GM21576 (cell line): ENCODE results near the gene GPT2.
A peak's percentile ranks its signal among the peaks of the same experiment; 100 is the strongest.
"Not testable (repeated sequence)": the region's sequence is repeated elsewhere in the genome, so short reads cannot be mapped to it uniquely, and the experiment has no call there.

Experiments used
- ATAC-seq: cut with Tn5 transposase; IDR thresholded peaks from one replicate; pipeline ENCODE4 v1.9.1; 2021; ENCODE audit warnings: mild to moderate bottlenecking, moderate library complexity; ENCODE audit not compliant: unreplicated experiment

GPT2 gene

GRCh38 chr16:46918905-46919792 lies 35.0 kb downstream of the GPT2 start:
- peak; percentile 89 for ATAC-seq

GRCh38 chr16:46920402-46921068 lies 36.4 kb downstream of the GPT2 start:
- no peak for ATAC-seq

DNA sequence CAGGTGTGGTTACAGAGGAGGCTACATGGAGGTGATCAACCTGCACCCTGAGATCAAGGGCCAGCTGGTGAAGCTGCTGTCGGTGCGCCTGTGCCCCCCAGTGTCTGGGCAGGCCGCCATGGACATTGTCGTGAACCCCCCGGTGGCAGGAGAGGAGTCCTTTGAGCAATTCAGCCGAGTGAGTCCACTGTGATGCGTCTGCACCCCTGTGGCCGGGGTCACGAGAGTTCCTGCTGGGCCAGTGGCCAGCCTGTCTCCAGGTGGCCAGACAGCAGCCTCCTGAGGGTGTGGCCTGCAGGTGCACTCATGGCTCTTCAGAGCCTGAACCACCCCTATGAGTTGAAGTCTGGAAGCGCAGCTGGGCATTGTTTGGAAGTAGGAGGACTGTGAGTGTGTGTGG lies 38.1 kb downstream of the GPT2 start:
- ATAC-seq: no peak

DNA sequence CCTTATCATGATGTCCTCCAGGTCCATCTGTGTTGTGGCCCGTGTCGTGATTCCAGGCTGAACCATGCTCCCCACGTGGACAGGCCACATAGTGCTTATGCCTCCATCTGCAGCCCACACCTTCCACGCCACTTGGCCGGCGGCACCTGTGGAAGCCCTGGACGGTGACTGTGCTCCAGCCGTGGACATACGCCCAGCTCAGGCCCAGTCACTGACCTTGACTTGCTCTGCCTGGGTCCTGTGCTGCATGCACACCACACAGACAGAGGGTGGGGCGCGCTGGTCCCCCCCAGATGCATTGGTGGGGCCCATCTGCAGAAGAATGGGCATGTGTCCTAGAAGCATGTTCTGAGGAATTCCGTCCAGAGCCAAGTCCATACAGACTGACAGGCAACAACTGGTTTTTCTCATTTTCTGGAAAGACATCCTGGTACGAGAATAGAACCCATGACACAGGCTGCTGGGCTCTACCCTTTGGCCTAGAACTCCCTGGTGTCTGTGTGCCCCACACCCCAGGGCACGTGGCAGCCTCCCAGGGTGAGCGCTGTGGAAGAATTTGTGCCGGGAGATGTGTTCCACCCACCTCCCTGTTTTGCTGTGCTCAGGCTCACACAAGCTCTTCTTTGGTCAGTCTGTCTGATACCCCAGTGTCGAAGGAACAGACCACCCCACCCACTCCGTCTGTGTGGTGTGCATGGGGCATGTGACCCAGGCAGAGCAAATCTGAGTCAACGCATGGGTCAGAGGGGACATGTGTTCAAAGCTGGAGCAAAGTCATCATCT lies 39.5 kb downstream of the GPT2 start:
- no peak for ATAC-seq

DNA sequence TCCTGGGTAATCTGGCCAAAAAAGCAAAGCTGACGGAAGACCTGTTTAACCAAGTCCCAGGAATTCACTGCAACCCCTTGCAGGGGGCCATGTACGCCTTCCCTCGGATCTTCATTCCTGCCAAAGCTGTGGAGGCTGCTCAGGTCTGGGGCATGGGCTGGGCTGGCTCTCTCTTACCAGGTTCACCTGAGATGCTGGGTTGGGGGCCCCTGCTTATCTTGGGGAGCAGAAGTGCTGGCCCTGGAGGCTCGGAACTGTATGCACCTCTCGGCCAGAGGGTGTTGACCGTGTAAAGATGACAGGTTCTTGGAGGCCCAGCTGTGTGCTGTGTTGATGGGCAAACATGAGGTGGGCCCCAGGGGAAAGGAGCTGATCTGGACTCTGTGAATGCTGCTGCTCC lies 40.2 kb downstream of the GPT2 start:
- ATAC-seq: no peak

- ATAC-seq: no peak
Measured at GRCh38 chr16:46926470-46927225, 42.5 kb downstream of the GPT2 start.

DNA sequence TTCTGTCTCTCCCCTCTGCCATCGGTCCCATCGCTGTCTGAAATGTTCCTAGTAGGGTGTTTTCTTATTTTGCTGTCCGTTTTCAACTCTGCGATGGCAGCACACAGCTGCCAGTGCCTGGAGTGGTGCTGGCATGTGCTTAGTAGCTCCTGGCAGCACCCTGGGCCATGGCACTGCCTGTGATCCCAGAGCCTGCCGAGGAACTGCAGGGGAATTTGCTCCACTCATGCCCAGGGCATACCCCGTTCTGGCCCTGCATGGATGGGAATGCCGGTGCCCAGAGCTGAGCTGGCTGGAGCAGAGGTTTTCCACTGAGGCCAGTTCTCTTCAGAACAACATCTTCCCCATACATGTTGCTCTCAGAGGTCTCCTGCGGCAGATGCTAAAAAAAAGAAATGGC lies 43.1 kb downstream of the GPT2 start:
- no peak for ATAC-seq

DNA sequence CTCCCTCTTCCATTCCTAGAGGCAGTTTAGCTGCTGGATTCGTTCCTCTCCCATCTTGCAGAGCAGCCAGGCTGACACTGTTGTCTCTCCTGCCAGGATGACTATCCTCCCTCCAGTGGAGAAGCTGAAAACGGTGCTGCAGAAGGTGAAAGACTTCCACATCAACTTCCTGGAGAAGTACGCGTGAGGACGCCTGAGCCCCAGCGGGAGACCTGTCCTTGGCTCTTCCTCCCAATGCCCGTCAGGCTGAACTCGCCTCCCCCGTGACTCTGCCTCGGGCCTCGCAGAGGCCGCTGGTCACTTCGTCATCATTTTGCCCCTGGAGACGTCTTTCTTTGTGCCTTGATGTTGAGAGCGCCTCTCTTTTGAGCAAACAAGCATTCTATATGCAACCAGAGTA lies 44.6 kb downstream of the GPT2 start:
- no peak for ATAC-seq

GRCh38 chr16:46929378-46930332 lies 45.5 kb downstream of the GPT2 start:
- ATAC-seq: peak; percentile 68

DNA sequence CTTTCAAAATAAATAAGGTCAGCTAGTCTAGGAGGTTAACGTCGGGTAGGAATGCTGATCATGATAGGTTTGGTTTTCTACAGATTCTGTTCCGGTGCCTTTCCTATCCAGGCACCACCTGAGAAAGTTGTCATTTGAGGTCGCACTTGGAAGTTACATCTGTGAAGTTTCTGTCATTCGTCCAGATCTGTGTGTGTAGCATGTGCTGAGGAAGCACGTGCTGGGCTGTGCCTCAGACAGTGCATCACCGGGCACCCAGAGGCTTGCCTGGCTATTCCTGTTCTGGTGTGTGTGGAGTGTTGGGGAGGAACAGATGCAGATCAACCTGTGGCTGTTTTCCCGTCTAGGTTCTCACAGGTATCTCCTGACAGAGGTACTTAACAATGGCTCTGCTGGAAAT lies 46.7 kb downstream of the GPT2 start:
- no peak for ATAC-seq

DNA sequence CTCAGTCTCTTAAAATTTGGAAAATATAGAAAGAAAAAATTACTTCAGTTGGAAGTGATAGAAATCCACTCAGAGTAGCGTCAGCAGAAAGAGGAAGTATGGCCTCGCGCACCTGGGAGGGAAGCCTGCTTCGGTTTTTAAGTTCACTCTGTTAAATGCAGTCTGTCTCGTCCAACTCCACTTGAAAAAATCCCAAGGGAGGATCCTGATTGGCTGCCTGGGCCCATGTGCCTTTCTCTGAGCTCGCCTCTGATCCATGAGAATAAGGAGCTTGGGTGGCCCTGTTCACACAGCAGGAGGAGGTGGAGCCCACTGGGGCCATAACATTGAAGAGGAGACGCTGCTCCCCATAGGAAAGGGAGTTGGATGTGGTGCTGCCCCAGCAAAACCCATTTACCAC lies 48.6 kb downstream of the GPT2 start:
- ATAC-seq: no peak

- no peak for ATAC-seq
Measured at GRCh38 chr16:46937536-46937935, 53.4 kb downstream of the GPT2 start.

GRCh38 chr16:46944713-46945112 lies 60.6 kb downstream of the GPT2 start:
- ATAC-seq: not testable (repeated sequence)

DNA sequence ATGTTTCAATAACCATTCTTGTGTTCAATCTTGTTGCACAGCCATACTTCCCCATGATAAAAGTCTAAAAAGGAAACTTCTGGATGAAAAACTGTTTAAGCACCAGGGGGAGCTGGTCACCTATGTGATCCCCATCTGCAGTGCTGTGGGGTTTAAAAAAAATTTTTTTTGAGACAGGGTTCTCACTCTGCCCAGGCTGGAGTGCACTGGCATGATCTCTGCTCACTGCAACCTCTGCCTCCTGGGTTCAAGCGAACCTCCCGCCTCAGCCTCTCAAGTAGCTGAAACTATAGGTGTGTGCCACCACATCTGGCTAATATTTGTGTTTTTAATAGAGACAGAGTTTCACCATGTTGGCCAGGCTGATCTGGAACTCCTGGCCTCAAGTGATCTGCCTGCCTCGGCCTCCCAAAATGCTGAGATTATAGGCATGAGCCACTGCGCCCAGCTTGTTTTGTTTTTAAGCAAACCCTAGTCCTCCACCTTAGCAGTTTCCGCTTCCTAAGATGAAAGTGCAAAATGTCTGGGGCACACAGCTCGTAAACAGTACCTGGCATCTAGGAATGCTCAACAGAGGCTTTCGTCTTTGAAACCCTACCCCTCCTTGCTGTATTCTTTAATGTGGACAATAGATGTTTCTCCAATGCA lies 63.9 kb downstream of the GPT2 start:
- no peak for ATAC-seq

DNA sequence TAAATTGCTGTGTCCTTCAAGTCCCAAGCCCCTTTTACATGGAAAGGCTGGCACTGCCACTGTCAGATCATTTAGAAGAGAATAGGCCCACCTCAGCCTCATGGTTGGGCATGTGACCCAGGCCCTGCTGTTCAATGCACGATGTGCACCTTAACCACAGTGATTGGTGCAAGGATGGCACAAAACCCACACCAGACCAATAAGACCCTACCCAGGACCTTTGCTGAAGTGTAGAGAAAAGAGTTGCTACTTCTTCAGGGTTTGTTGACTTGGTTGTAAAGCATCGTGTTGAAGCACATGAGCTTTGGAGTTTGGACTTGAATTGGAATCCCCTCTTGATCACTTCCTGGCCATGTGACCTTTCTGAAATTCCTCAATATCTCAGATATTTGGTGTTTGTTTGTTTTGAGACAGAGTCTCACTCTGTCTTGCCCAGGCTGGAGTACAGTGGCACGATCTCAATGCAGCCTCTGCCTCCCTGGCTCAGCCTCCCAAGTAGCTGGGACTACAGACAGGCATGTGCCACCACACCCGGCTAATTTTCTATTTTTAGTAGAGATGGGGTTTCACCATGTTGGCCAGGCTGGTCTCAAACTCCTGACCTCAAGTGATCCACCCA lies 64.5 kb downstream of the GPT2 start:
- ATAC-seq: no peak

DNA sequence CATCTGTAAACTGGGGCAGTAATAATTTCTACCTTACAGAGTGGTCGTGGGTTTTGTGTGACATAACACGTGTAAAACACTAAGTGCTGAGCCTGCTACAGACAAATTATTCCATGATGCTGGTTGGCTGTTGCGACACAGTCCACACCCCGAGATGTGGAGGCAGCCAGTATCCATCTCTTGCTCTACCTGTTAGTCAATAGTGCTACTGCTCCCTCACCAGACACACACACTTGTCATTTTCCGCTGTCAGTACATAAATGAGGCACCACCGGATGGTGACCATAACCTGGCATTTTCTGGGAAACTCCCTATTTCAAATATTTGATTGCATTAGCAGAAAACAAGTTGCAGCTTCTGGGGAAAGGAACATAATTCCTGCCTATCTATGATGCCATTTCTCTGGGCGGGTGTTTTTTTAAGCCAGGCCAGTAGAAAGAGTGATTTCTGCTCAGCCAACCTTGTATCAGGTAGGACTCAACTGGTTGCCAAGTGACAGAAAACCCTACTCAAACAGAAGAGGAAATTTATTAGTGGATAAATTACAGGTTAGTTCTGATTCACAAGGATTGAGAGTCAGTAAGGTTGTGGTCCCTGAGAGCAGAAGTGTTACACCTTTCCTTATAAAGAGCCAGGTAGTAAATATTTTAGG lies 65.2 kb downstream of the GPT2 start:
- ATAC-seq: no peak

DNA sequence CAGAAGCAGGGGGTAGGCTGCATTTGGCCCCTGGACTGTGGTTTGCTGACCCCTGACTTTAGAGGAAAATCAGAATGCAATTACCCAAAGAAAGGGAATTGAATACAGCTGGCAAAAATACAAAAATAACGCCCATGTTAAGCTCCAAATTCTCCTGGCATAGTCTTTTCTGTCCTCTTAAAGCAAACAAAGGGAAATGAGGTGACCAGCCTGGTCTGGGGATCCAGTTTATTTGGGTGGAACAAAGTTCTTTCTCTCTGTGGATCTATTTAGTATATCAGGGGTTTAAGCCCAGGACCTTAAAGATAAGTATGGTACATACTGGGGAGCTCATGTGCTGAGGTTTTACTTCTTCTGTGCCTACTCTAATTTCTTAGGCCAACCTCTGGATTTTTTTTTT lies 65.8 kb downstream of the GPT2 start:
- ATAC-seq: no peak

GRCh38 chr16:46954562-46954961 lies 70.4 kb downstream of the GPT2 start:
- ATAC-seq: no peak
